NB4 (cell line): ENCODE measurements around the gene PDE9A.

Experiments used
- CTCF ChIP-seq: IDR thresholded peaks from one replicate; pipeline ENCODE4 v1.5.1; 2012; ENCODE audit warnings: low read depth, low read length
- MAX ChIP-seq: IDR thresholded peaks from 2 replicates; pipeline ENCODE4 v1.6.1; 2011; ENCODE audit warnings: low read depth, low read length

- no peak for TF ChIP-seq CTCF
- TF ChIP-seq MAX, result no peak
Measured at GRCh38 chr21:42632771-42633690, 20.4 kb upstream of the PDE9A start.
